GM18511 (cell line): ENCODE data around the gene EMX2.

ENCODE experiments used
- ATAC-seq: cut with Tn5 transposase; IDR thresholded peaks from one replicate; pipeline ENCODE4 v1.9.1; 2021; ENCODE audit warnings: mild to moderate bottlenecking, moderate library complexity; ENCODE audit not compliant: unreplicated experiment

Gene EMX2

DNA sequence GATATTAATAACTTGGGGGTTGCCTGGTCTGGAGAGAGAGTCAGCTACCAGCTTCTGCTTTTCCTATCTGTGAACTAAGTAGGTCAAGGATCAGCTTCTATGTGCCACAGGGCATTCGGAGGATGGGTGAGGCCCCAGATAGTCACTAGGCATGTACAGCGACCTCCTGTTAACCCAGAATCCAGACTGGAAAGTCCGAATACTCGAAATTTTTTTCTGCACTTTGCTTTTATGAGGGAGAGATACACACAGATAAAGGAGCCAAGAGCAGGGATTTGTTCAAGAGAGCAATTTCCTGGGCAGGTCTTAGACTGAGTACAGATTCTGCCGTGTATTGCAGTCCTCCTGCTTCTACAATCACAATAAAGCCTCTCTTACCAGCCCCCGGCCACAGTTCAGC is 54.2 kb downstream of the EMX2 start:
- no peak for ATAC-seq

DNA sequence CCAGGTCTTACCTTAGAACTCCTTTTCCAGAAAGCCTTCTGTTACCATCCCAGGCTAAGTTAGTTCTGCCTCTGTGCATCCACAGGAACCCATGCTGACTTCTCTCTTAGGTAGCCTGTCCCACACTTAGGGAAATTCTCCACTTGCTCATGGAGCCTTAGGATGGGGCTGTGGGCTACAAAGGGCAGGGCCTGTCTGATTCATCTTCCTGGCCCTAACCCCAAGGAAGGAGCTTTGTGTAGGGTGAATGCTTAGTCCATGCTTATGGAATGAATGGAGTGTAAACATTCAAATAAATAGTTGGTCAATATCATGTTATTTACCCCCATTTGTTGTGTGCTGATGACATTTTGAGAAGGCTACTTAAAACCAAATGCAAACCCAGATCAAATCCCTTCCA is 54.7 kb downstream of the EMX2 start:
- no peak for ATAC-seq
